GM13977 (cell line): ENCODE data around the gene OTUB1.
"Not testable (repeated sequence)": the region's sequence is repeated elsewhere in the genome, so short reads cannot be mapped to it uniquely, and the experiment has no call there.

Experiments
- DNase-seq: peaks from one replicate; pipeline ENCODE4 v3.0.0; 2012; ENCODE audit warnings: low spot score
- CTCF ChIP-seq: IDR thresholded peaks from 2 replicates; pipeline ENCODE4 v1.5.1; 2012; ENCODE audit warnings: mild to moderate bottlenecking, control low read depth; ENCODE audit not compliant: insufficient read depth; ENCODE audit errors: extremely low read depth, missing control alignments
- in situ Hi-C: fragments of 300-500 bp; cut with MboI; formaldehyde crosslinking; loops from one replicate; pipeline ENCODE4 v1.12.0; 2022; ENCODE audit warnings: low sequenced_read_pairs, low pct_unique_long_range_greater_than_20kb, mixed read lengths, inconsistent platforms; ENCODE audit not compliant: unreplicated experiment

Gene OTUB1

DNA sequence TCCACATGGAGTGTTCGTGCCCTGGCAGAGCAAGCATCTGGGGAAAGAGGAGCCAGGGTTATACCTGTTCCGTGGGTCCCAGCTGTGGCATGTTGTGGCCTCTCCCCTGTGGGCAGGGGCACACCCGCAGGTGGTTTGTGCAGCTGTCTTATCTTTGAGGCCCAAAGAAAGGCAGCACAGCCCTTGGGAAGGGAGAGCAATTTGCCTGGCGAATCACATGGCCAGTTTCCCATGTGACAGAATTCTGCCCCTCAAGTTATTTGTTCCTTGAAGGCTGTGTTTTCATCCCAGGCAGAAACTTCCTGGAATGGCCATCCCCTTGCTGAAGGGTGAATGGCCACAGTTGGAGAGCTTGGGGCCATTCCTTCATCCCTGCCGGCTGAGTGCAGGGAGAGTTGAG, 28.2 kb upstream of the OTUB1 start:
- in situ Hi-C loops, result no loop called here
- no peak for DNase-seq
- TF ChIP-seq CTCF, result no peak

GRCh38 chr11:63961608-63962412, 24.4 kb upstream of the OTUB1 start:
- DNase-seq, result no peak
- in situ Hi-C loops, result no loop called here
- no peak for TF ChIP-seq CTCF

DNA sequence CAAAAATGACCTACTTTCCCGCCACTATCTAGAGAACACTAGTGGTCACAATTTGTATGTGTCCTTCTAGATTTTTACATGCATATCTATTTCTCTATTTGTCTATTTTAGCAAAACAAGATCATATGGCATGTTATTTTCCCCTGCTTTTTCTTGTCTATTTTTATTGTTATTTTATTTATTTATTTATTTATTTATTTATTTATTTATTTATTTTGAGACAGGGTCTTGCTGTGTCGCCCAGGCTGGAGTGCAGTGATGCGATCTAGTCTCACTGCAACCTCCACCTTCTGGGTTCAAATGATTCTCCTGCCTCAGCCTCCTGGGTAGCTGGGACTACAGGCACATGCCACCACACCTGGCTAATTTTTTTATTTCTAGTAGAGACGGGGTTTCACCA, 22.3 kb upstream of the OTUB1 start:
- in situ Hi-C loops, result not testable (repeated sequence)

DNA sequence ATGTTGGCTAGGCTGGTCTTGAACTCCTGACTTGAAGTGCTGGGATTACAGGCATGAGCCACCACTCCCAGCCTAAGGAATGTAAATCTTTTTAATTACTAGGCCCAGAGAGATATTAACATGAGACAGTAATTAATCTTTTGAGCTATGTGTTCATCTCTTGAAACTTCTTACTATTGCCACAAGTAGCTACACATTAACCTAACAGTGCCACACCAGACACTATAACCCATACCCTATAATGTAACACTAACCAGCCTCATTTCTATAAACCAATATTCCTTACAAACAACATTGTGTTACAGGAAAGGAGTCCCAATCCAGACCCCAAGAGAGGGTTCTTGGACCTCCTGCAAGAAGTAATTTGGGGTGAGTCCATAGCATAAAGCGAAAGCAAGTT, 19.8 kb upstream of the OTUB1 start:
- DNase-seq, result no peak
- in situ Hi-C loops, result no loop called here
- TF ChIP-seq CTCF, result no peak

More for the DNA sequence above, 22.3 kb upstream of the OTUB1 start:
- not testable (repeated sequence) for DNase-seq

GRCh38 chr11:63969461-63969860, 16.8 kb upstream of the OTUB1 start:
- no peak for TF ChIP-seq CTCF
- in situ Hi-C loops, result no loop called here
- no peak for DNase-seq

- no peak for DNase-seq
- TF ChIP-seq CTCF, result no peak
- in situ Hi-C loops, result no loop called here
Observed at GRCh38 chr11:63970902-63971301, 15.3 kb upstream of the OTUB1 start.

DNA sequence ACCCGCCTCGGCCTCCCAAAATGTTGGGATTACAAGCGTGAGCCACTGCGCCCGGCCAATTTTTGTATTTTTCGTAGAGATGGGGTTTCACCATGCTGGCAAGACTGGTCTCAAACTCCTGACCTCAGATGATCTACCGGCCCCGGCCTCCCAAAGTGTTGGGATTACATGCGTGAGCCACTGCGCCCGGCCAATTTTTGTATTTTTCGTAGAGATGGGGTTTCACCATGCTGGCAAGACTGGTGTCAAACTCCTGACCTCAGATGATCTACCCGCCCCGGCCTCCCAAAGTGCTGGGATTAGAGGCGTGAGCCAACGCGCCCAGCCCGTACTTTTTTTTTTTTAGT, 12.4 kb upstream of the OTUB1 start:
- in situ Hi-C loops, DNase-seq: not testable (repeated sequence)
